IPS-18c (cell line): ENCODE measurements around the gene CDK9.

Experiments
- H3K4me3 ChIP-seq: 2 replicates; pipeline ENCODE4 v1.7.0; 2013; ENCODE audit warnings: low read depth, mild to moderate bottlenecking, low read length, moderate library complexity; ENCODE audit not compliant: insufficient read depth
- H3K9me3 ChIP-seq: one replicate; pipeline ENCODE4 v1.6.1; 2013; ENCODE audit warnings: mild to moderate bottlenecking, low read length, moderate library complexity; ENCODE audit not compliant: control insufficient read depth, insufficient read depth

Gene CDK9

DNA sequence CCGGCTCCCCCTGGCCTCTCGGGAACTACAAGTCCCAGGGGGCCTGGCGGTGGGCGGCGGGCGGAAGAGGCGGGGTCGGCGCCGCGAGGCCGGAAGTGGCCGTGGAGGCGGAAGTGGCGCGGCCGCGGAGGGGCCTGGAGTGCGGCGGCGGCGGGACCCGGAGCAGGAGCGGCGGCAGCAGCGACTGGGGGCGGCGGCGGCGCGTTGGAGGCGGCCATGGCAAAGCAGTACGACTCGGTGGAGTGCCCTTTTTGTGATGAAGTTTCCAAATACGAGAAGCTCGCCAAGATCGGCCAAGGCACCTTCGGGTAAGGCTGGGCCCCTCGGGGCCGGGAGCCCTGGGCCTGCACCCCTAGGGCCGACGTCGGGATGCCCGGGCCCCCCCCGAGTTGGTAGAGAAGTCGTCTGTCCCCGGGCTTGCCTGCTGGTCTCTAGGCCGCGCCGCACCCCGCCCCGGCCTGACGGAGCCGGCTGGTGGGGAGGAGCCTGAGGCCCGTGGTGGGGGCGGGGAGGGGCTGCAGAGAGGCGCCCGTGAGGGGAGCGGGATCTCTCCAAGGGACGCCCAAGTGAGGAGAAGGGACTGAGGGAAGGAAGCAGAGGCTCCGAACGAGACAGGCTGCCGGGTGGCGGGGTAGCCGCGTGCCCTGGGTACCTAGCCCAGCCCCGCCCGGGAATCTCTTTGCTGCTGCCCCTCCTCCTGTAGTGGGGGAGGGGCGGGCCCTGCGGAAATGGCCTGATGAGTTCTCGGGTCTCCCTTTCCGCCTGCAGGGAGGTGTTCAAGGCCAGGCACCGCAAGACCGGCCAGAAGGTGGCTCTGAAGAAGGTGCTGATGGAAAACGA, at the start of gene CDK9:
Gene CDK9 (plus strand): TSS at position 102 of the 840 bp plus-strand sequence. CDS start 115 bp downstream, at position 217.
- Histone ChIP-seq H3K9me3 (no peaks in the 10 kb centered on the region), H3K4me3 (peak within 1 kb of the TSS; percentile 80)

DNA sequence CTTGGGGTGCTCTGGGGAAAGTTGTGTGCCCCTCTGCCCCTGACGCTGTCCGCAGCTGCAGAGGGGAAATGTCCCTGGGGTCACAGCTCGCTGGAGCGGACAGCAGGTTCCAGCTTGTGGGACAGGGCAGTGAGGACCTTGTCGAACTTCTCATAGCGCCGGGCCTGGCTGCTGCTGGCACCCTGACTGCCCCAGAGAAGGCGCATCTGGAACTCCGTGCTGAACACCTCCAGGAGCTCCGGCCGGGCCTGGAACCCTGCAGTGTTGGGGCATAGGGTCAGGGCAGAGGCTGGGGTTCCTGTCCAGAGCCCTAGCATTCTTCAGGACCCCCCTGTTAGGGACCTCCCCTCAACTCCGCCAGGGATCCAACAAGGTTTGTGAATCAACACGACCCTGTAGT, 47.2 kb upstream of the CDK9 start:
- Histone ChIP-seq H3K9me3 (no peaks in the 10 kb centered on the region), H3K4me3 (no peak overlapping the region)

GRCh38 chr9:127739614-127740330, 46.1 kb upstream of the CDK9 start:
- Histone ChIP-seq H3K4me3 (no peak overlapping the region), H3K9me3 (no peaks in the 10 kb centered on the region)

DNA sequence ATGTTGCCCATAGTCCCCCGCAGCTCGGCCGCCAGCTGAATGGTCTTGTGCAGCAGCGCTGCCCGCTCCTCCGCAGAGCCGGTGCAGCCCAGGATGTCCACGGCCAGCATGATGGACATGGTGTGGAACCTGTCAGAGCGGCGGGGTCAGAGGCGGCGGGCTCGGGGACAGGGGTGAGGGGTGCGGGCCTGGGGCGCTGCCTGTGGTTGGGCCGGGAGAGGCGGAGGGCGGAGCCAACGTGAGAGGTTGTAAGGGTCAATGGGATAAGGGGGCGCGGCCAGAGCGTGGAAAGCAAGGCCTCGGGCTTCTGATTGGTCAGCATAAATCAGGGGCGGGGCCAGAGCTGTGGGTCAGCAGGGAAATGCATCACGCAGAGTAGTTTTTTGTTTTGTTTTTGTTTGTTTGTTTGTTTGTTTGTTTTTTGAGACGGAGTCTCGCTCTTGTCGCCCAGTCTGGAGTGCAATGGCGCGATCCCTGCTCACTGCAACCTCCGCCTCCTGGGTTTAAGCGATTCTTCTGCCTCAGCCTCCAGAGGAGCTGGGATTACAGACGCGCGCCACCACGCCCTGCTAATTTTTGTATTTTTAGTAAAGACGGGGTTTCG, 43.9 kb upstream of the CDK9 start:
- peak overlapping the region; percentile 50 for H3K4me3 ChIP-seq
- H3K9me3 ChIP-seq: no peaks in the 10 kb centered on the region

DNA sequence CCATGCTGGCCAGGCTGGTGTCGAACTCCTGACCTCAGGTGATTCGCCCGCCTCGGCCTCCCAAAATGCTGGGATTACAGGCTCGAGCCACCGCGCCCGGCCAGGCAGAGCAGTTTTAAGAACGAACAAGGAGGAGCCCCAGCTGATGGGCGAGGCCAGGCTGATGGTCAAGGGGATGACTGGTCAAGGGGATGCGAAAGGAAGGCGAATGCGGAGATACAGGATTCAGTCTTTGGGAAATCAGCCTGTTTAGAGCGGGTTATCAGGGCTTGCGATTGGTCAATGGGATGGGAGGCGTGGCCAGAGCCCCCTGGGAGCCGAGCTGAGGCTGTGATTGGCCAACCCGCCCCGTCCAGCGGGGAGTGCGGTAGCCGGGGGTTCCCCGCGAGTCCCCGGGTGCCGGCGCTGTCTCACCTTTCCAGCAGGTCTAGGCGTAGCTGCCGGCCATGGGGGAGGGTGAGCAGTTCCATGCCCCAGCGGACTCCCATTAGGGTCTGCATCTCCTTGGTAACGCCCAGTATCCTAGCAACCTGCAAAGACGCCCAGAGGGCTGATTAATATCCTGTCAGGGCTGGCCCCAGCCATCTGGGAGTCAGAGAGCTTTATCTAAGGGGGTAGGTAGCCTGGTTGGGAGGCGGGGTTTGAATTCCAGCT, 43.3 kb upstream of the CDK9 start:
- Histone ChIP-seq H3K4me3 (peak overlapping the region; percentile 50), H3K9me3 (no peaks in the 10 kb centered on the region)

DNA sequence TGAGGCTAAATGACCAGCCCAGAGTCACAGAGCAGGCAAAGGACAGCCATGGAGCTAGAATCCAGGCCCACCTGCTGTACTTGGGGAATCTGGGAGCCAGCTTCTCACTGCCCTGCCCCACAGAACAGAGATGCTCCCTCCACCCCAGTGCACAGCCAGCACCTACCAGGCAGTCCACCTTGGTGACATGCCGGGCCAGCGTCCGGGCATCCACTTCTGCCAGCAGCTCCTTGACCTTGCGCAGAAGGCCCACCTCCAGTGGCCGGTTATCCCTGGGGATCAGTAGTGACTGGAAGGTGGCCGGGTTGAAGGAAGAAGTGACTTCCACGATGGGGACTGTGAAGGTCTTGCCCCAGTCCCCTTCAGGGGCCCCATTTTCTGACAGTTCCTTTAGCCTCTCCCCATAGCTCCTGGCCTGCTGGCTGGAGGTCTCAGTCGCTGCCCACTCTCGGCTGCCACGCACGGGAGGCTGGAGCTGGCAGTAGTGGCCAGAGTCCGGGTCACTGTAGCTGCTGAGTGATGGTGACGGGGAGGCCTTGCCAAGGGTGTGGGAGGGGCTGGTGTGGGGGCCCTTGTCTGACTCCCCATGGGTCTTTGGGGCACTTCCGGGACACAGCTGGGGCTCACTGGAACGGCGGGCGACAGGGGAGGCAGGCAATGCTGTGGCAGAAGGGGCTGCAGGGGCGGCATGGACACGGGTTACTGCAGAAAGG, 41.3 kb upstream of the CDK9 start:
- Histone ChIP-seq H3K9me3 (no peaks in the 10 kb centered on the region), H3K4me3 (no peak overlapping the region)

DNA sequence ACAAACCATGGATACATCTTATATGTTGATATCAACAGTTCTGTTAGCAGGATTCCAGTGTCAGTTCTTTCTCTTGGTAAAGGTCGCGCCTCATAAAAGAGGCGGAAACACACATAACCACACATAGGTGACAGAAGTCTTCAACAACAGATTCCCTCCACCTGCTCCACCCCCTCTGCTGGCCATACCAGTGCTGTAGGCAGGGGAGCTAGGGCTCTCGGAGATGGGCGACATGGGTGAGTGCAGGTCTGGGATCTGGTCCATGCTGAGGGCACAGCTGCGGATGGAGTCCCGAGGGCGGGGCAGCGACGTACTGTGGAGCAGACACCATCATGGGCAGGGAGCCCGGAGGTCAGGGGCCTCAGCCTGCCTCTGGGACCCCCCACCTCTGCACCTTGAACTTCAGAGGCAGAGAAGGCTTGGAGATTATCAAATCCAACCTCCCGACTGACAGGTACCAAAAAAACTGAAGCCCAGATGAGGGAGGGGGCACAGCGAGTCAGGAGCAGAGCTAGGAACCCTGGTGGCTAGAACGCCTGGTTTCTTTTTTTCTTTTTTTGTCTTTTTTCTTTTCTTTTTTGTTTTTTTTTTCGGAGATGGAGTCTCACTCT, 38.8 kb upstream of the CDK9 start:
- Histone ChIP-seq H3K9me3 (no peaks in the 10 kb centered on the region), H3K4me3 (no peak overlapping the region)

- Histone ChIP-seq H3K4me3 (no peak overlapping the region), H3K9me3 (no peaks in the 10 kb centered on the region)
Measured at GRCh38 chr9:127749090-127749787, 36.6 kb upstream of the CDK9 start.

DNA sequence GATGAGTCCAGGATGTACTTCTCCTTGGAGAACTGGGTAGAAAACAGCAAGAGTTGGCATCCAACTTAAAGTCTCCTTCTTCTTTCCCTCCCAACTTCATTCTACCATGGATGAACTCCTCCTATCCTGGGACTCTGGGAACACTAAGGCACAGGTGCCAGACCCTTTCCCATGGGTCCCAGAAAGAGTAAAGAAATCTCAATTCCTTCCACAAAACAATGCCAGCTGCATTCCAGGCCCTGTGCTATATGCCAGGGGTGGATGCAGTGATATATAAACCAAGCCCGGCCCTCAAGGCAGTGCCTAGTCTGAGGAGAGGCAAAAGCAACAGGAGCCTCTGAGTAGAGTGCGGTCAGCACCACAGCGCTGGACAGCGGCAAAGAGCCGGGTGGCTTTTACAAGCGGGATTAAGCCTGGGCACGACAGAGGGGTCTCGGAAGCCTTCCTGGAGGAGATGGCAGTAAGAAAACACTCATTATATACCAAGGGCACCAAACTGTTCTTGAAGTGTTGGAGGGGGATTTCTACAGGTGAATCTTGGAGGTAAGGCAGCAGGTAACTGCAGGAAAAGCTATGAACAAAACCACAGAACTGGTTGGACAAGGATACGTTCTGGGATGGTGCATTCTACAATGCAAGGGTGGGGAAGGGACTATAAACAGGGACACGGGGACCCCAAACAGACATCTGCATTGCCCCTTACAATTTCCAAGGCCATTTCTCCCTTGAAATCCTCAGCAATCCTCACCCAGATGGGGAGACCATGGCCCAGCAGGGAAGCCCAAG, 34.4 kb upstream of the CDK9 start:
- Histone ChIP-seq H3K9me3 (no peaks in the 10 kb centered on the region), H3K4me3 (no peak overlapping the region)

- H3K9me3 ChIP-seq: no peaks in the 10 kb centered on the region
- H3K4me3 ChIP-seq: no peak overlapping the region
Measured at GRCh38 chr9:127753148-127753547, 32.7 kb upstream of the CDK9 start.

DNA sequence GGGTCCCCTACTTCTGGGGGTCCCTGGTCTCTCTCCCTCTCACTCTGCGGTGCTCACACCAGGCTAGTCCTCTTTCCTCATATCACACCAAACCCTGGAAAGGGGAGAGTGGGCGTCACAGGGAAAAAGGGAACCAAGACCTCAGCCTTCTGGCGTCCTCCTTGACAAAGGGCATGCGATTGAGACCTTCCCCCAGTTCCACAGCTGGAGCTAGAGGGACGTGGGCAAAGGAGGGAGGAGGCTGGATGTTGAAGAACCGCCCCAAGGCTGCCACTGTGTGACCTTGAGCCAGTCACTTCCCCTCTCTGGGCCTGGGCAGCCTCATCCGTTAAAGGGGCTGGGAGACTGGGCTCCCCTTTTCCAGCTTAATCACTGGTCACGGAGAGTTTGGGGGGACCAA, 32.2 kb upstream of the CDK9 start:
- no peak overlapping the region for H3K4me3 ChIP-seq

GRCh38 chr9:127754099-127755060, 31.5 kb upstream of the CDK9 start:
- Histone ChIP-seq H3K9me3 (no peaks in the 10 kb centered on the region), H3K4me3 (peak overlapping the region; percentile 69)

More for the DNA sequence above, 32.2 kb upstream of the CDK9 start:
- H3K9me3 ChIP-seq: no peaks in the 10 kb centered on the region

- H3K4me3 ChIP-seq: peak overlapping the region; percentile 69
- H3K9me3 ChIP-seq: no peaks in the 10 kb centered on the region
Measured at GRCh38 chr9:127755061-127756060, 30.5 kb upstream of the CDK9 start.
